HepG2 (cell line): ENCODE data around the gene KDM3B. TPM values are rescaled to one million over a fixed set of nuclear protein-coding genes. Genes with fewer than 3 reads are reported as not detected.

ENCODE experiments used
- CTCF ChIP-seq: sonication (generic); formaldehyde crosslinking; IDR thresholded peaks from 2 replicates; pipeline ENCODE4 v1.5.0; 2020; ENCODE audit warnings: mild to moderate bottlenecking, missing genetic modification reagents, moderate library complexity
- EEA1 ChIP-seq: sonication (generic); formaldehyde crosslinking; IDR thresholded peaks from 2 replicates; pipeline ENCODE4 v1.5.1; 2020; ENCODE audit warnings: mild to moderate bottlenecking, missing genetic modification reagents, borderline replicate concordance
- FLYWCH1 ChIP-seq: sonication (generic); formaldehyde crosslinking; IDR thresholded peaks from 2 replicates; pipeline ENCODE4 v1.8.1; 2023; ENCODE audit warnings: mild to moderate bottlenecking, missing genetic modification reagents
- JUNB ChIP-seq: sonication (generic); formaldehyde crosslinking; IDR thresholded peaks from 2 replicates; pipeline ENCODE4 v1.8.0; 2022; ENCODE audit warnings: missing genetic modification reagents, mild to moderate bottlenecking, borderline replicate concordance
- KMT2A ChIP-seq: sonication (generic); formaldehyde crosslinking; IDR thresholded peaks from 2 replicates; pipeline ENCODE4 v1.4.0; 2020; ENCODE audit warnings: missing genetic modification reagents
- NCOA1 ChIP-seq: sonication (generic); formaldehyde crosslinking; IDR thresholded peaks from 2 replicates; pipeline ENCODE4 v1.9.0; 2021; ENCODE audit warnings: missing genetic modification reagents
- NR2F6 ChIP-seq, 2 experiments: IDR thresholded peaks; 2 replicates each; pipeline ENCODE4 v1.6.1; 2016; ENCODE audit warnings: antibody characterized with exemption in 1 of 2, mild to moderate bottlenecking in 1 of 2
- POGK ChIP-seq: sonication (generic); formaldehyde crosslinking; conservative IDR thresholded peaks from 2 replicates; pipeline ENCODE4 v1.8.0; 2022; ENCODE audit warnings: mild to moderate bottlenecking, moderate library complexity, missing genetic modification reagents
- POLR2A ChIP-seq, 2 experiments: IDR thresholded peaks; 2 replicates each; pipeline ENCODE4 v1.6.1; 2011; ENCODE audit warnings: low read depth in 2 of 2, low read length in 2 of 2, mild to moderate bottlenecking in 1 of 2, moderate library complexity in 1 of 2; ENCODE audit not compliant: insufficient read depth in 1 of 2
- RBM22 ChIP-seq: fragments of 200-400 bp; formaldehyde crosslinking; optimal IDR thresholded peaks from 2 replicates; pipeline ENCODE3; 2017; ENCODE audit warnings: mild to moderate bottlenecking, low read length, moderate library complexity
- SNAPC5 ChIP-seq: sonication (generic); formaldehyde crosslinking; IDR thresholded peaks from 2 replicates; pipeline ENCODE4 v1.8.1; 2023; ENCODE audit warnings: mild to moderate bottlenecking, missing genetic modification reagents, borderline replicate concordance
- SP1 ChIP-seq, 2 experiments: fragments of 450-650 bp in 1 of 2; sonication (generic) in 1 of 2; formaldehyde crosslinking in 1 of 2; IDR thresholded peaks; 2 replicates each; pipeline versions ENCODE4 v1.4.0 to v1.6.1; 2016 to 2020; ENCODE audit warnings: missing genetic modification reagents in 1 of 2
- STAG1 ChIP-seq: sonication (generic); formaldehyde crosslinking; IDR thresholded peaks from 2 replicates; pipeline ENCODE4 v1.4.0; 2020; ENCODE audit warnings: missing genetic modification reagents
- ZBTB26 ChIP-seq: IDR thresholded peaks from 2 replicates; pipeline ENCODE4 v1.6.1; 2016; ENCODE audit warnings: missing compliant biosample characterization, missing genetic modification reagents, borderline replicate concordance
- ZBTB43 ChIP-seq: sonication (generic); formaldehyde crosslinking; conservative IDR thresholded peaks from 2 replicates; pipeline ENCODE4 v1.4.0; 2020; ENCODE audit warnings: missing genetic modification reagents
- ZMAT3 ChIP-seq: sonication (generic); formaldehyde crosslinking; conservative IDR thresholded peaks from 2 replicates; pipeline ENCODE4 v1.7.0; 2021; ENCODE audit warnings: missing genetic modification reagents
- ZNF34 ChIP-seq: sonication (generic); formaldehyde crosslinking; IDR thresholded peaks from 2 replicates; pipeline ENCODE4 v1.4.0; 2020; ENCODE audit warnings: mild to moderate bottlenecking, missing genetic modification reagents, borderline replicate concordance
- ZNF362 ChIP-seq: sonication (generic); formaldehyde crosslinking; IDR thresholded peaks from 2 replicates; pipeline ENCODE4 v1.4.0; 2020; ENCODE audit warnings: missing genetic modification reagents, mild to moderate bottlenecking, borderline replicate concordance
- ZNF383 ChIP-seq: sonication (generic); formaldehyde crosslinking; IDR thresholded peaks from 2 replicates; pipeline ENCODE4 v1.4.0; 2020; ENCODE audit warnings: missing genetic modification reagents, mild to moderate bottlenecking, borderline replicate concordance
- ZNF777 ChIP-seq: sonication (generic); formaldehyde crosslinking; IDR thresholded peaks from 2 replicates; pipeline ENCODE4 v1.4.0; 2020; ENCODE audit warnings: missing genetic modification reagents
- polyA plus RNA-seq, 8 experiments: library from polyadenylated mRNA; depleted of rRNA in 3 of 8; stranded (reverse) in 7 of 8; unstranded in 1 of 8; fragments of >200 nt; fragmentation: Illumina TruSeq in 4 of 8; extraction: Trizol in 4 of 8; gene quantifications; 2 replicates each; pipeline versions ENCODE4 v1.2.1 to v1.2.3, GENCODE V29; 2011 to 2016; ENCODE audit warnings: low read depth in 4 of 8, missing spikeins in 1 of 8, mixed read lengths in 1 of 8; ENCODE audit not compliant: insufficient read depth in 1 of 8
- total RNA-seq, 5 experiments: library from RNA; depleted of rRNA; stranded (reverse); fragments of >200 nt; fragmentation: Illumina TruSeq; extraction: Trizol; gene quantifications; 2 replicates each; pipeline ENCODE4 v1.2.3, GENCODE V29; 2016; ENCODE audit warnings: low read depth in 1 of 5

Gene KDM3B
- total and polyA plus RNA-seq, 2 of the 13 experiments (the other 11 are each of a cell fraction or from before 2014, with no cell fraction given) = 19.7 to 34.3 TPM

GRCh38 chr5:138463419-138464007, 111.0 kb downstream of the KDM3B start (continued):
- TF ChIP-seq ZNF362 (CRISPR knock-in tag) (no peak), ZNF34 (CRISPR knock-in tag) (no peak), ZBTB43 (no peak), JUNB (CRISPR knock-in tag) (no peak), ZNF777 (CRISPR knock-in tag) (peak; percentile 22; the same call in 1 of the 2 replicates), FLYWCH1 (CRISPR knock-in tag) (0 out of 2 replicates have a peak, but pooled peaks have one; percentile 44), STAG1 (CRISPR knock-in tag) (peak; percentile 69), SP1 (IDR thresholded peaks at IDR 0.05) (no peak), SP1 (CRISPR knock-in tag; IDR thresholded peaks at IDR 0.05) (peak; percentile 2; the same call in 1 of the 2 replicates), KMT2A (0 out of 2 replicates have a peak, but pooled peaks have one; percentile 23), SNAPC5 (CRISPR knock-in tag) (0 out of 2 replicates have a peak, but pooled peaks have one; percentile 38), RBM22 (no peak), CTCF (CRISPR knock-in tag) (peak; percentile 69), ZMAT3 (0 out of 2 replicates have a peak, but pooled peaks have one; percentile 9), POLR2A (IDR thresholded peaks at IDR 0.05; ENCODE audit: insufficient read depth in 1 of 2, low read depth in 2 of 2, low read length in 2 of 2) (0 out of 4 replicates have a peak, but pooled peaks of 1 of the 2 experiments have one; percentile 34), EEA1 (CRISPR knock-in tag) (0 out of 2 replicates have a peak, but pooled peaks have one; percentile 72), ZBTB26 (CRISPR knock-in tag) (0 out of 2 replicates have a peak, but pooled peaks have one; percentile 87), POGK (0 out of 2 replicates have a peak, but pooled peaks have one; percentile 3), NCOA1 (CRISPR knock-in tag) (no peak), NR2F6 (IDR thresholded peaks at IDR 0.05) (peak; percentile 13; the same call in 1 of the 2 replicates), NR2F6 (CRISPR knock-in tag; IDR thresholded peaks at IDR 0.05) (no peak), ZNF383 (CRISPR knock-in tag) (0 out of 2 replicates have a peak, but pooled peaks have one; percentile 2)
